Tibial nerve (tissue), 3 donors: ENCODE measurements around the gene NLRP12.

Experiments
- CTCF ChIP-seq, 5 experiments: fragments of 200-600 bp in 3 of 5; fragments of 450-650 bp in 2 of 5; sonication (generic) in 3 of 5; IDR thresholded peaks; one replicate each; pipeline ENCODE4 v1.5.1; 2016 to 2019; ENCODE audit warnings: antibody characterized with exemption in 5 of 5, mild to moderate bottlenecking in 3 of 5, moderate library complexity in 2 of 5
- POLR2A ChIP-seq, 2 donors: fragments of 450-650 bp; IDR thresholded peaks; one replicate each; pipeline ENCODE4 v1.6.1; 2017; ENCODE audit warnings: antibody characterized with exemption in 2 of 2, mild to moderate bottlenecking in 2 of 2, moderate library complexity in 2 of 2

GRCh38 chr19:53844849-53845246, 20.7 kb upstream of the NLRP12 start:
- no peak for TF ChIP-seq CTCF (IDR thresholded peaks at IDR 0.05)
- TF ChIP-seq POLR2A (IDR thresholded peaks at IDR 0.05) = no peak
